ENCODE data around the gene OR4Q2.
"Not testable (repeated sequence)": the region's sequence is repeated elsewhere in the genome, so short reads cannot be mapped to it uniquely, and the experiment has no call there.

GRCh38 chr14:19969735-19970134 lies 32.2 kb upstream of the OR4Q2 start:
- not testable (repeated sequence) for TF ChIP-seq CTCF, POLR2A (IDR thresholded peaks at IDR 0.05)
